Measurements from ENCODE around the gene SEC31B.

Gene SEC31B

GRCh38 chr10:100490531-100490930 lies 29.1 kb downstream of the SEC31B start:
- no peak for DNase-seq (ENCODE audit: low read depth)

GRCh38 chr10:100489396-100489795 lies 30.3 kb downstream of the SEC31B start:
- no peak for DNase-seq (ENCODE audit: low read depth)

GRCh38 chr10:100487529-100487928 lies 32.1 kb downstream of the SEC31B start:
- DNase-seq (ENCODE audit: low read depth) = no peak

GRCh38 chr10:100485801-100486495 lies 33.7 kb downstream of the SEC31B start:
- no peak for DNase-seq (ENCODE audit: low read depth)

GRCh38 chr10:100485366-100485765 lies 34.3 kb downstream of the SEC31B start:
- no peak for DNase-seq (ENCODE audit: low read depth)

- DNase-seq (ENCODE audit: low read depth) = no peak
Measured at GRCh38 chr10:100483876-100484666, 35.6 kb downstream of the SEC31B start.

GRCh38 chr10:100482834-100483185 lies 36.9 kb downstream of the SEC31B start:
- no peak for DNase-seq (ENCODE audit: low read depth)

GRCh38 chr10:100482181-100482833 lies 37.4 kb downstream of the SEC31B start:
- peak; percentile 70 for DNase-seq (ENCODE audit: low read depth)

- DNase-seq (ENCODE audit: low read depth) = peak; percentile 85
Measured at GRCh38 chr10:100481462-100482081, 38.1 kb downstream of the SEC31B start.

- no peak for DNase-seq (ENCODE audit: low read depth)
Measured at GRCh38 chr10:100480002-100480401, 39.7 kb downstream of the SEC31B start.

GRCh38 chr10:100479037-100479436 lies 40.6 kb downstream of the SEC31B start:
- DNase-seq (ENCODE audit: low read depth) = no peak

GRCh38 chr10:100477970-100478369 lies 41.7 kb downstream of the SEC31B start:
- no peak for DNase-seq (ENCODE audit: low read depth)

- peak; percentile 27 for DNase-seq (ENCODE audit: low read depth)
Measured at GRCh38 chr10:100470367-100470766, 49.3 kb downstream of the SEC31B start.

GRCh38 chr10:100469756-100470155 lies 49.9 kb downstream of the SEC31B start:
- DNase-seq (ENCODE audit: low read depth) = no peak

GRCh38 chr10:100468978-100469377 lies 50.7 kb downstream of the SEC31B start:
- DNase-seq (ENCODE audit: low read depth) = no peak

- no peak for DNase-seq (ENCODE audit: low read depth)
Measured at GRCh38 chr10:100468322-100468721, 51.3 kb downstream of the SEC31B start.

GRCh38 chr10:100462709-100463108 lies 57.0 kb downstream of the SEC31B start, which contains the start of gene WNT8B:
Gene WNT8B (plus strand): TSS chr10:100463009. CDS start chr10:100463169, 160 bp downstream.
- no peak for DNase-seq (ENCODE audit: low read depth)

GRCh38 chr10:100448951-100449350 lies 70.7 kb downstream of the SEC31B start:
- DNase-seq (ENCODE audit: low read depth) = no peak

GRCh38 chr10:100447663-100448062 lies 72.0 kb downstream of the SEC31B start:
- DNase-seq (ENCODE audit: low read depth) = no peak

GRCh38 chr10:100446130-100446761 lies 73.4 kb downstream of the SEC31B start:
- peak; percentile 13 for DNase-seq (ENCODE audit: low read depth)

- DNase-seq (ENCODE audit: low read depth) = no peak
Measured at GRCh38 chr10:100442548-100442947, 77.1 kb downstream of the SEC31B start.

Data from ELR (cell line).